Stimulated activated CD8-positive, alpha-beta memory T cell treated with anti-CD3 and anti-CD28 coated beads, Interleukin-2, amount 100 ng/mL, for 48 hours (primary cell): ENCODE data around the gene PRICKLE2.

Source experiments
- DNase-seq, 2 donors: peaks; one replicate each; pipeline ENCODE4 v3.0.0-alpha.2; 2020; ENCODE audit warnings: low read depth in 2 of 2

PRICKLE2 gene

GRCh38 chr3:64224826-64225610 is at the start of gene PRICKLE2:
Gene PRICKLE2 (minus strand): TSS chr3:64225466. CDS start chr3:64198927, 26,539 bp downstream.
- no peak for DNase-seq

DNA sequence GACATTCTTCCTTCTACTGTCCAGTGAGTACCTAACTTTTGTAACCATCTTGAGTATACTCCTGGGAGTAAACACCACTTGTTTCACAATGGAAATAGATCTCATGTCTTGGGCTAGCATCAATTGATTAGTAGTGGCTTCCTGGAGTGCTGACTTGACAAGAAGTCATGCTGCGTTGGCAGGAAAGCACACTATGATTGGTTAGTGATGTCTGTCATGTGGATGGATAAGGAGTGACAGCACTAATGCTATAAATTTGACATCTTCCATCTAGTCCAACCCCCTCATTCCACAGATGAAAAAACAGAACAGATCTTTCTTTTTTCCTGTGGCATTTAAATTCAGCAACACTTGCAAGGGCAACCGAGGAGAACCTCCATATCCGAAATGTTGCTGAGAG is 47.6 kb upstream of the PRICKLE2 start:
- no peak for DNase-seq

GRCh38 chr3:64272271-64272670 is 47.0 kb upstream of the PRICKLE2 start:
- DNase-seq = no peak

- no peak for DNase-seq
Measured at GRCh38 chr3:64271631-64272030, 46.4 kb upstream of the PRICKLE2 start.

DNA sequence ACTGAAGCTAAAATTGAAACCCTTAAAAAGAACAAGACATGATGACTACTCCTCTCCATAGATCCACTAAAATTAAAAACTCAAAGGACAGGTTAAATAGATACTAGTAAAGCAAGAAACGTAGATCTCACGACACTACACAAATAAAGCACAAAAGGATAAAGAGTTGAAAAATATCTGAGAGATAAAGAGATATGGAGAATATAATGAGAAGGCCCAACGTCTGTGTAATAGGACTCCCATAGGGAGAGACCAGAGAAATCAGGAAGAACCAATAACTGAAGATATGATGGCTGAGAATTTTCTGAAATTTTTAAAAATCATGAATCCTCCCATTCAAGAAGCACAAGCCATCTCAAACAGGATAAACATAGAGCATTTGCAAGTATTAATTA is 45.6 kb upstream of the PRICKLE2 start:
- no peak for DNase-seq

DNA sequence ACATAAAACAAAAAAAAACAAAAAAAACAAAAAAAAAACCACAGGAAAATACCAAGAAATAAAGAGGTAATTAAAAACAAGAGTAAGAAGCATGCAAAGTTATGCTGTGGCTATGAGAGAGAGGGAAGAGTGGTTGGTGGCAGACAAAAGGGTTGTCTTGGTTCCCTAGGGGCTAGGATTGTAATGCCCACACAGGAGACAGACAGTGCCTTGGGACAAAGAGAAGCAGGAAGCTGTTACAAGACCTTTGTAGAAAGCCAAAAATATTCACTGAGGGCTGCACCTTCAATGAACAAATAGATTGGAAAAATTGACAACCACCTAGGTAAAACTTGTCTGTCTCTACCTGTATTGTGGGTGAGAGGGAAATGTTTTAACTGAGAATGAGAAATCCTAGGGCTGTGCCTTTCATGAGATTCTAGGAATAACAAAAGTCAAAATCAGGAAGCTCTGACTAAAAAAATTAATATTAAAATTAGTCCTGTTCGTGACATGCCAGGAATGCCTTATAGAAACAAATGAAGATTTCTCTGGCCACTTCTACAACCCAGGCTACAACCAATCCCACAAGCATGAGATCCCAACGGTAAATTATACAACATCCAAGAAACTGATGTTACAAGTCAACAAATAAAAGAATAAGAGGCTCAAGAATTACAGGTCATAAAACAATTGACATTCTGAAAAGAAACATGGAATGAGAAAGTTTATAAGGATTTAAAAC is 45.0 kb upstream of the PRICKLE2 start:
- DNase-seq = no peak

- no peak for DNase-seq
Measured at GRCh38 chr3:64268926-64269325, 43.7 kb upstream of the PRICKLE2 start.

DNA sequence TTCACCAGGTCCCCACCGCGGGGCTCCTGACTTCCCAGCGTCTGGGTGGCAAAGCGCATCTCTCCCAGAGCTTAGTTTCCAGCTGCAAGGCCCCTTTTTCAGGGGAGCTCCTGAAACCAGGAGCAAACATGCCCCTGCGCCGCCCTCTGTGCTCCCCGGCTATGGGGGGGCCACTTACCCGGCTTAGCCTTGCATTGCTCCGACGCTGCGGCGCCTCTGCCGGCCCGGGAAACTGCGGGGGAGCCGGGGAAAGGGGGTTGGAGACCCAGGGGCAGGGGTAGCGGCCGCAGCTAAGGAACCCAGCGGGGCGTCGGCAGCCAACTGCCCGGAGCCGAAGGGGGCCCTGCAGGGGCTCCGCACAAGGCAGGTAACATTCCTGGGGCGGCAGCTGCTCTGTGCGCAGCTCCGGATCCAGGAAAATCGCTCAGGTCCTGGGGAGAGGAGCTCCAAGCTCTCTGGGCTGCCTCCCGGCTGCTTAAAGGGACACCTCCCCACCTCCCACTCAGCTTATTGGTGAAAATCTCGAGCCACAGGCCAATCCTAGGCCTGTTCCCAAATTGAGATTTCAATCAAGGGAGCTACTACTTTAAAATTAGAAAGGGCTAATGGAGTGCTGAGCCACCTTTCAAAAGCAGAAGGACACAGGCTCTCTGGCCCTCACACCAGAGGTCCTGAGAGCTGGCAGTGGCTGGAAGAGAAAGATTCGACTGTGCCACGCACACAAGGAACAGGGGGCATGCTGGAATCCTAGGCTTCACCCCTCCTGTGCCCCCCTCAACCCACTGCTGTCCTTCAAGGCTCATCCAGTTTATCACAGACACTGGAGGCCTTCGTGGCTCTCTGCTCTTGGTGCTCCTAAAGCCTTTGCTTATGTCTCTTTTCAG is 42.7 kb upstream of the PRICKLE2 start:
- no peak for DNase-seq

- no peak for DNase-seq
Measured at GRCh38 chr3:64266983-64267382, 41.7 kb upstream of the PRICKLE2 start.

DNA sequence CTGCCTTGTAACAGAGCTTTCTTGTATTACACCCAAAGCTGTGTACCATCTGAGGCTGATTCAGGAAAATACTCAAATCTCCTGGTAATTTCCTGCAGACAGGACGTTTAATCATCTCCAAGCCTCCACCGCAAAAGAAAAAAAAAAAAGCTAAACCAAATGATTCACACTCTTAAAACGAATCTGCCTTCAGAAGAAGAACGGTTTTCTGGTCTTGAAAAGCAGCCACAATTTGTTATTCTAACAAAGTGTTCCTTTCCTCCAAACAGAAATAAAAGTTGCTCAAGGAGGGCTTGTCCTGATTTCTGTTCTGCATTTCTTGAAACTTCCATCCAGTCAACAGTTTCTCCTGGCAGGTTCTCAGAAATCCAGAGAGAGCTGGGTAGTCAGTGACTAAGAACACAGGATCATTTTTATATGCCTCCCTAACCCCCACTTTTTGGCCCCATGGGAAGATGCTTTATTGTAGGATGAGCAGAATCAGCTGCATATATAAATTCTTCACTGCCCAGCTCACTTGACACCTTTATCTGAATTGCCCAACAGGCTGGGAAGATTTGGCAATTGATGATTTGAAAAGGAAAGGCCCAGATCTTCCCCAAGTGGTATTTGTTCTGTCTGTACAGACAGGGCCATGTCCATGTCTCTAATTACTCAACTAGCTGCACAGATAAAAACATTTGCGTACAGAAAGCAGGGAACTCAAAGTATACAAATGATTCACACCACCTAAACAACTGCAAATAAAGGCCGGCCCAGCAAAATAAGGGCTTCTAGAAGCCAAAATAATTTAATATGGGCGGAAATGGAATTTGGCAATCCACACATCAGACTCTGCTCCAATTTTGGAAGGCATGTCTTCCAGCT is 41.0 kb upstream of the PRICKLE2 start:
- DNase-seq = no peak

- no peak for DNase-seq
Measured at GRCh38 chr3:64265646-64266045, 40.4 kb upstream of the PRICKLE2 start.

GRCh38 chr3:64264501-64265109 is 39.3 kb upstream of the PRICKLE2 start:
- no peak for DNase-seq

- no peak for DNase-seq
Measured at GRCh38 chr3:64262574-64263114, 37.4 kb upstream of the PRICKLE2 start.

DNA sequence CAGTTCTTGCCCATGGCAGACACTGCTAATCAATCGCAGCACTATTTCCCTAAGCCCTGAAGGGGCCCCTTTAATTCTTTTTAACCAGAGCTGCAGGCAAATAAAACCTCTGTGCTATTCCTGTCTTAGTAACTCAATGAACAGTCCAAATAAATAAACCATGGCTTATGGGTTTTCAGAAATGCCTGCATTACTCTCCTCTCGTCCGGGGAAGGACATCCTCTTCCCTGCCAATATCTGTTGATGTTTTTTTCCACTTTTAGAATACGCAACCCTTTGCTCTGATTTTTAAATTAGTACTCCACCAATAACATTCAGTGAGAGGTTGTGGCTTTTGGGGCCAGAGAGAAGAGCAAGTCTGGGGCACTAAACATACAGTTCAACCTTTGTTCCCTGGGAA is 35.2 kb upstream of the PRICKLE2 start:
- DNase-seq = no peak

- DNase-seq = no peak
Measured at GRCh38 chr3:64259636-64260035, 34.4 kb upstream of the PRICKLE2 start.

DNA sequence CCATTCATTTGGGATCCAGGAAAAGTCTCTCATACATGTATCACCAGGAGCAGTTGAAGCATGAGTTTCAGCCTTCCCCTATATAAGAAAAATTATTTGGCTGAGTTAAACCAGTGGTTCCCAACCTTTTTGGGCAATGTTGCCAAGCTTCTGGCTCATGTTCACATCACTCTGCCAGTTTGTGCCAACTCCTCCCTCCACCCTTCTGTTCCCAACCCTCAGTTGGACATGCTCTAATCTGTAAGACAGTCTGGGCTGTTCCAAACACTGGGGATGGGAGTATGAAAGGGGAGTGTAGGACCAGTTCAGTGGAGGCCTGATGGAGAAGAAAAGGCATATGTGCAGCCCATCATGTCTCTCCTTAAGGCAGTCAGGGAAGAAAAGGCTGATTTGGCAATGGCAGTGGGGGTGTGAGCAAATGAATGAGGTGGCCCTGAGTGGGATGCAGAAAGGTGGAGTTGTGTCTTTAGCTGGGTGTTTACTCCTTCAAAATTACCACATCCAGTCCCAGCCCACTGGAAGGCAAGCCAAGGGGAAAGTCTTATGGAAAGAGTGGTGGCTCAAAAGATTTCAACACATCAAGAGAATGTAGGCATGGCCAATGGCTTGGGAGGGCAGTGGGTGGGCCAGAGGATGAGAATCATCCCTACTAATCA is 32.0 kb upstream of the PRICKLE2 start:
- DNase-seq = no peak

DNA sequence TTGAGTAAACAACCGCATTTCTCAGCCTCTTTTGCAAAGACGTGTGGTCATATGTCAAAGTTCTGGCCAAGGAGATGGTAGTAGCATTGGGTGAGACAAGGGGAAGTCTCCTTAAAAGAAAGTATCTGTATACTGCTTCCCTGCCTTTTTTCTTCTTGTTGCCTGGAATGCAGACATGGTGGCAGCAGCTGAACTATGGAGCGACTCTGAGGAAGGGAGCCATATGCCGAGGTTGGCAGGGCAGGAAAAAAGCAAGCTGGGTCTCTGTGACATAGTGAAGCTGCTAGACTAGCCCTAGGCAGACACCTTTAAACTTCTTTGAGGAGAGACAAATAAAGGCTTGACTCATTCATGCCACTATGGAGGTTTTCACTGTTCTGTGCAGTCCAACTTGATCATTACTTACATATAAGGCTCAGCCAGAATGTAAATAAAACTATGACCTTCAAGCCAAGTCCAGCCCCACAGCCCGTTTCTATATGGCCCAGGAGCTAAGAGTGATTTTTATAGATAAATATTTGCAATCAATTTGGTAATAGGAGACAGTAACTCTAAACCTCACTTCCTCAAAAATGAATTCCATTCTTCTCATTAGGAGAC is 30.6 kb upstream of the PRICKLE2 start:
- no peak for DNase-seq

DNA sequence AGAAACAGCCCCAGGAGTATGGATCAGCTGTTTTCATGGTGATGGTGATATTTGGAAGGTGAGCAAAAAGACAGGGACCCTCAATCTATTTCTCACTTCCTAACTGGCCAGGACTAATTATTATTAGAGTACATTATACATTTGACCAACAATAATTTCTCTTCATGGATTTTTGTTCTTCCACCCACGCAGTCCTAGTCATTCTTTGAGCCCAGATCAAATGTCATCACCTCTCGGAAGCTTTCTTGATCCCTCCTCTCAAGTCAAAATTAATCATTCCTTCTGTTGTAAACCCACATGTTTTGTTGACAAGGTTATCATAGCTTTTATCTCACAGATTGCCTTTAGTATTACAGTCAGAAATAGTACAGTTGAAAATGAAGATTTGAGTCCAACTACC is 29.2 kb upstream of the PRICKLE2 start:
- DNase-seq = no peak

GRCh38 chr3:64253689-64254088 is 28.4 kb upstream of the PRICKLE2 start:
- no peak for DNase-seq

DNA sequence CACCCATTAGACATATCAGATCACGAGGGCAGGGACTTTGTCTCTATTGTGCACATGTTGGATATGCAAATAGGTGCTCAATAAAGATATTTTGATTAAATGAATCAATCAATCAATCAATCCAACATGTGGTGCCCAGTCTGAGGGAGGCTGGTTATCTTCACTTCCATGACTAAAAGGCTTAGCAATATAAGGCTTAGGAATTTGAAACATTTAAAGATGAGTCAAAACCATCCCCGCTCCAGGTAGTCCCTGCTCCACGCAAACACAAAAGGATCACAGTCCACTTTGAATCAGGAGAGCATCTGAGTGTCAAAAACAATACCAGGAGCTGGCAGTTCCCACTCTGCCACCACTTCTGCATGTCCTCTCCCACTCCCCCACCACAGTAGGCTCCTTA is 25.8 kb upstream of the PRICKLE2 start:
- DNase-seq = no peak
